ENCODE results near the gene IPO4. TPM values are rescaled to one million over a fixed set of nuclear protein-coding genes. Genes with fewer than 3 reads are reported as not detected.

Gene IPO4, protein sequence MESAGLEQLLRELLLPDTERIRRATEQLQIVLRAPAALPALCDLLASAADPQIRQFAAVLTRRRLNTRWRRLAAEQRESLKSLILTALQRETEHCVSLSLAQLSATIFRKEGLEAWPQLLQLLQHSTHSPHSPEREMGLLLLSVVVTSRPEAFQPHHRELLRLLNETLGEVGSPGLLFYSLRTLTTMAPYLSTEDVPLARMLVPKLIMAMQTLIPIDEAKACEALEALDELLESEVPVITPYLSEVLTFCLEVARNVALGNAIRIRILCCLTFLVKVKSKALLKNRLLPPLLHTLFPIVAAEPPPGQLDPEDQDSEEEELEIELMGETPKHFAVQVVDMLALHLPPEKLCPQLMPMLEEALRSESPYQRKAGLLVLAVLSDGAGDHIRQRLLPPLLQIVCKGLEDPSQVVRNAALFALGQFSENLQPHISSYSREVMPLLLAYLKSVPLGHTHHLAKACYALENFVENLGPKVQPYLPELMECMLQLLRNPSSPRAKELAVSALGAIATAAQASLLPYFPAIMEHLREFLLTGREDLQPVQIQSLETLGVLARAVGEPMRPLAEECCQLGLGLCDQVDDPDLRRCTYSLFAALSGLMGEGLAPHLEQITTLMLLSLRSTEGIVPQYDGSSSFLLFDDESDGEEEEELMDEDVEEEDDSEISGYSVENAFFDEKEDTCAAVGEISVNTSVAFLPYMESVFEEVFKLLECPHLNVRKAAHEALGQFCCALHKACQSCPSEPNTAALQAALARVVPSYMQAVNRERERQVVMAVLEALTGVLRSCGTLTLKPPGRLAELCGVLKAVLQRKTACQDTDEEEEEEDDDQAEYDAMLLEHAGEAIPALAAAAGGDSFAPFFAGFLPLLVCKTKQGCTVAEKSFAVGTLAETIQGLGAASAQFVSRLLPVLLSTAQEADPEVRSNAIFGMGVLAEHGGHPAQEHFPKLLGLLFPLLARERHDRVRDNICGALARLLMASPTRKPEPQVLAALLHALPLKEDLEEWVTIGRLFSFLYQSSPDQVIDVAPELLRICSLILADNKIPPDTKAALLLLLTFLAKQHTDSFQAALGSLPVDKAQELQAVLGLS
- total RNA-seq (10 to 100 TPM; 34.4 to 53.4 (median 39.6) TPM), total RNA-seq (0.74 to 10.5 (median 2.7) reads per million in 29 experiments)
- total RNA-seq (2013), result 28.1 TPM

DNA sequence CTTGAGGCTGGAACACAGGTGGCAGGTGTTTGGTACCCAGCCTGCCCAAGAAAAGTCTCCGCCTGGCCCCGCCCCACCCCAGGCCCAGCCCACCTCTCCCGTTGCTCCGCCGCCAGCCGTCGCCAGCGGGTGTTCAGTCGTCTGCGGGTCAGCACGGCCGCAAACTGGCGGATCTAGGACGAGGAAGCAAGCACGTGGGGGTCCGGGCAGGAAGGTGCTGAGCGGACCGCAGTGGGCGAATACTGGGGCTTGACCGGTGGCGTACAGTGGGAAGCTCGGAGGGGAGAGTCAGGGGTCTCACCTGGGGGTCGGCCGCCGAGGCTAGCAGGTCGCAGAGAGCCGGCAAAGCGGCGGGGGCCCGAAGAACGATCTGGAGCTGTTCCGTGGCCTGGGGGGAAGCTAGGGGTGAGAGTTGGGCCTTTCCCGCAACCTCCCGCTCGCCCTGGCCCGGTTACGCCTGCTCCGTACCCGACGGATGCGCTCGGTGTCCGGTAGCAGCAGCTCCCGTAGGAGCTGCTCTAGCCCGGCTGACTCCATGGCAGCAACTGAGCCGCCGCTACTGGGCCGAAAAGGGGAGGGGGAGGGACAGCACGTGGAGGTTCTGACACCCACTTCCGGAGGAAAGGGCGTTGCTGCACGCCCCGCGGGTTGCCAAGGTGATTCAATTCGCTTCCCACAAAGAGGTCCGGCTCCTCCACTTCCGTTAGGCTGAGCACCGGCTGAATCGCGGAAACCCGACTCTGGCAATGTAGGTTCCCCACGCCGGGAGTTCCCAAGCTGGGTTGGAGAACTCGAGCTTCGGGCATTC is at the start of gene IPO4:
Gene IPO4, minus strand, starts transcription at position 566 of the 808 bp plus-strand sequence. Its CDS starts 29 bp downstream, at position 537.
- ChIA-PET POLR2A (interaction anchor here (0.6 to 1.1 kb wide), 5 partner anchors 27 to 110 kb away, joined by 3 to 7 read pairs (median 4); partner anchors contain the start of genes DCAF11 (in 2 of the 2), NRL (in 2 of the 2) and IRF9 (in 1 of the 2)), CTCF (interaction anchor here (0.6 to 1.7 kb wide), 5 partner anchors 15 to 54 kb away, joined by 3 to 10 read pairs (median 3); partner anchors contain the start of genes IRF9 (in 1 of the 2), MDP1 (in 1 of the 2) and TINF2 (in 1 of the 2))
- Histone ChIP-seq H3K36me3 (ENCODE audit: control insufficient read depth in 2 of 2, extremely low read depth in 1 of 2, insufficient read depth in 1 of 2, low read length in 1 of 2) (peaks cover 22 to 58% of the 10 kb centered on the region in 2 donors), H3K27ac (ENCODE audit: low read length) (peak within 1 kb of the TSS; percentile 70), H3K27me3 (replicated peaks in 1 of 2; ENCODE audit: control insufficient read depth in 2 of 2, extremely low read depth in 1 of 2, insufficient read depth in 2 of 2, low read length in 1 of 2) (no peaks in the 10 kb centered on the region), H3K4me3 (ENCODE audit: control insufficient read depth in 1 of 2, extremely low read depth in 1 of 2, low read length in 1 of 2) (peak within 1 kb of the TSS; percentile 84 to 89), H3K9me3 (no peaks in the 10 kb centered on the region), H3K4me1 (ENCODE audit: control insufficient read depth in 1 of 2, extremely low read depth in 1 of 2, insufficient read depth in 2 of 2, low read length in 2 of 2) (peaks cover 3 to 36% of the 10 kb centered on the region in 2 experiments)
- H3K4me3 Mint-ChIP-seq, result peak within 1 kb of the TSS; percentile 86 to 89 (median 89)
- WGBS (ENCODE audit: insufficient coverage), result under 1% methylated on average over 60 of the region's 65 CpGs
- peaks cover 38 to 50% (median 40%) of the 10 kb centered on the region in 3 donors for H3K4me1 Mint-ChIP-seq
- ATAC-seq (replicated peaks in 1 of 4) (peak; percentile 91 to 95 (median 94)), DNase-seq (peak; percentile 83 to 97 (median 94))
- no peaks in the 10 kb centered on the region for H3K9me3 Mint-ChIP-seq
- H3K27me3 Mint-ChIP-seq, result no peaks in the 10 kb centered on the region
- peaks cover 29% of the 10 kb centered on the region for H3K36me3 Mint-ChIP-seq
- H3K27ac Mint-ChIP-seq, result peak within 1 kb of the TSS; percentile 89 to 94

DNA sequence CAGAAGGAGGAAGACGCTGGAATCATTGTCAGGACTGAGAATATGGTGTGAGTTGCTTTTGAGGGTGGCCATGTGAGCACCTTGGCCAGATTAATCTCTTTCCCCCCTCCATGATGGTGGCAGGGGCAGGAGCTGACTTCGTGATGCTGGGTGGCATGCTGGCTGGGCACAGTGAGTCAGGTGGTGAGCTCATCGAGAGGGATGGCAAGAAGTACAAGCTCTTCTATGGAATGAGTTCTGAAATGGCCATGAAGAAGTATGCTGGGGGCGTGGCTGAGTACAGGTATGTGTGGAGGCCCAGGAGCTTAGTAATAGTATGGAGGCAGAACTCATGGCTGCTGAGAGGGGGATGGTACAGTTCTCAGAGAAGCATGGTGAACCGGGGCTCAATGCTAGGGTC is 49.5 kb upstream of the IPO4 start:
- DNase-seq, result no peak
- H3K9me3 Mint-ChIP-seq, result no peaks in the 10 kb centered on the region

DNA sequence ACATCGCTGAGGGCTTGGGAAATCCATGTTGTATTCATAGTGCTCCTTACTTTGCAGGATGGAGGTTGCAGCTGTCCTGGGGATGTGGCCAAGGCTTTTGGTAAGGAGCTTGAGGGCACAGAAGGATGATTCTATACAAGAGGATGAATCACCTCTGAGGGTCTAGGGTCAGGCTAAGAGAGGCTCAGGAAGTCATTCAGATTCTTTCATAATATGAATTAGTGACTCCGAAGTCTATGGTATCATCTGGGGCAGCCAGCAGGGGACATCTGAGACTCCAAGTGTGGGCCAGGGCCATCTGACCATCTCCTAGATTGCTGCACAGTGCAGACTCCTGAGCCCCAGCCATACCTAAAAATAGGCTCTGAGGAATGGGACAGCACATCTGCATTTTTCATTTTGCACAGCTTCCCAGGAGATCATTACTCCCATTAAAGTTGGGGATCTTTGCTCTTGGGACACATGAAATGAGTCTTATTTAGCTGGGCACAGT is 48.9 kb upstream of the IPO4 start:
- POLR2A ChIA-PET, result interaction anchor here in 1 of 2 donors (0.6 kb wide), 1 partner anchor 205 kb away, joined by 6 read pairs; the partner anchor contains the start of gene SDR39U1
- H3K4me3 Mint-ChIP-seq, result peak overlapping the region in 1 of 3 donors; percentile 9
- H3K27ac Mint-ChIP-seq, result no peak overlapping the region
- Histone ChIP-seq H3K27ac (ENCODE audit: low read length) (no peak overlapping the region), H3K4me1 (ENCODE audit: control insufficient read depth in 1 of 2, extremely low read depth in 1 of 2, insufficient read depth in 2 of 2, low read length in 2 of 2) (peaks cover 35 to 54% of the 10 kb centered on the region in 2 experiments), H3K9me3 (no peaks in the 10 kb centered on the region), H3K36me3 (ENCODE audit: control insufficient read depth in 2 of 2, extremely low read depth in 1 of 2, insufficient read depth in 1 of 2, low read length in 1 of 2) (peaks cover 11 to 67% of the 10 kb centered on the region in 2 donors), H3K4me3 (ENCODE audit: control insufficient read depth in 1 of 2, extremely low read depth in 1 of 2, low read length in 1 of 2) (no peak overlapping the region), H3K27me3 (replicated peaks in 1 of 2; ENCODE audit: control insufficient read depth in 2 of 2, extremely low read depth in 1 of 2, insufficient read depth in 2 of 2, low read length in 1 of 2) (no peaks in the 10 kb centered on the region)
- no peaks in the 10 kb centered on the region for H3K9me3 Mint-ChIP-seq
- WGBS (ENCODE audit: insufficient coverage), result 95% methylated on average over 2 of the region's 2 CpGs
- CTCF ChIA-PET, result no interaction called here
- peaks cover 54% of the 10 kb centered on the region for H3K36me3 Mint-ChIP-seq
- ATAC-seq (replicated peaks in 1 of 4), result no peak
- DNase-seq, result no peak
- no peaks in the 10 kb centered on the region for H3K27me3 Mint-ChIP-seq
- H3K4me1 Mint-ChIP-seq, result peaks cover 79 to 86% (median 86%) of the 10 kb centered on the region in 3 donors

More for the DNA sequence above, 49.5 kb upstream of the IPO4 start:
- Mint-ChIP-seq H3K4me1 (peaks cover 80 to 85% (median 83%) of the 10 kb centered on the region in 3 donors), H3K27ac (peak overlapping the region; percentile 7 to 84), H3K4me3 (no peak overlapping the region), H3K27me3 (no peaks in the 10 kb centered on the region), H3K36me3 (peaks cover 54% of the 10 kb centered on the region)
- Histone ChIP-seq H3K27ac (ENCODE audit: low read length) (no peak overlapping the region), H3K36me3 (ENCODE audit: control insufficient read depth in 2 of 2, extremely low read depth in 1 of 2, insufficient read depth in 1 of 2, low read length in 1 of 2) (peaks cover 11 to 67% of the 10 kb centered on the region in 2 donors), H3K27me3 (replicated peaks in 1 of 2; ENCODE audit: control insufficient read depth in 2 of 2, extremely low read depth in 1 of 2, insufficient read depth in 2 of 2, low read length in 1 of 2) (no peaks in the 10 kb centered on the region), H3K4me3 (ENCODE audit: control insufficient read depth in 1 of 2, extremely low read depth in 1 of 2, low read length in 1 of 2) (no peak overlapping the region), H3K4me1 (ENCODE audit: control insufficient read depth in 1 of 2, extremely low read depth in 1 of 2, insufficient read depth in 2 of 2, low read length in 2 of 2) (peaks cover 33 to 53% of the 10 kb centered on the region in 2 experiments), H3K9me3 (no peaks in the 10 kb centered on the region)
- ChIA-PET CTCF (interaction anchor here in 1 of 2 donors (0.7 kb wide), 1 partner anchor 194 kb away, joined by 3 read pairs; no protein-coding TSS in a partner anchor), POLR2A (interaction anchor here in 1 of 2 donors (0.5 to 0.6 kb wide), 2 partner anchors 9 to 204 kb away, joined by 3 to 6 read pairs; partner anchors contain the start of gene SDR39U1)
- WGBS (ENCODE audit: insufficient coverage), result 96% methylated on average over 3 of the region's 5 CpGs
- no peak for ATAC-seq (replicated peaks in 1 of 4)

DNA sequence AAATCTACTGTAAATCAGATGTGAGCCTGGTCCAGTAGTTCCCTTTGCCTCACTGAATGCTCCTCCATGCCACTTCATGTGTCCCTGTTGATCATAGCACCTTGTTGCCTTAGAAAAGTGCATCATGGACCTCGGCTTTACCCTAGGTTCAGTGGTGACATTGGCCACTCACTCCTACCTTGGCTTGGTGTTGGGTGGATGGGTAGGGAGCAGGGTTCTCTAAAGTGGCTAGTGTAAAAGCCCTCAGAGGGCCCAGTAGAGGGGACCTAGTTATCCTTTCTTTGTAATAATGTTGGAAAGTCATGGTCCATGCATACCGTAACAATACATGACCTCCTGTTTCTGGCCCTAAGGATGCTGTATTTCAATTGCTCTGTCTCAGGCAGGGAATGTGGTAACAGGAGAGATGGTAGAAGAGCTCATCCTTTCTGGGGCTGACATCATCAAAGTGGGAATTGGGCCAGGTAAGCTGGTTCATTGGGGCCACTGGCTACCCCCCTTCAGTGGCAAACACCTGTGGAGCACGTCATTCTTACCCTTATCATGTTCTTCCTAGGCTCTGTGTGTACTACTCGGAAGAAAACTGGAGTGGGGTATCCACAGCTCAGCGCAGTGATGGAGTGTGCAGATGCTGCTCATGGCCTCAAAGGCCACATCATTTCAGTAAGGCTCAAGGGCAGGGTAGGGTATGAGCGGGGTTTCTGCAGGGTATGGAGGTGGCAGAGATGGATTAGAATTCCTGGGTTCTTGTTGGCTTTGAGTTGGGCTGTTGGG is 48.3 kb upstream of the IPO4 start:
- Histone ChIP-seq H3K27ac (ENCODE audit: low read length) (no peak overlapping the region), H3K4me1 (ENCODE audit: control insufficient read depth in 1 of 2, extremely low read depth in 1 of 2, insufficient read depth in 2 of 2, low read length in 2 of 2) (peaks cover 34 to 53% of the 10 kb centered on the region in 2 experiments), H3K4me3 (ENCODE audit: control insufficient read depth in 1 of 2, extremely low read depth in 1 of 2, low read length in 1 of 2) (no peak overlapping the region), H3K27me3 (replicated peaks in 1 of 2; ENCODE audit: control insufficient read depth in 2 of 2, extremely low read depth in 1 of 2, insufficient read depth in 2 of 2, low read length in 1 of 2) (no peaks in the 10 kb centered on the region), H3K9me3 (no peaks in the 10 kb centered on the region), H3K36me3 (ENCODE audit: control insufficient read depth in 2 of 2, extremely low read depth in 1 of 2, insufficient read depth in 1 of 2, low read length in 1 of 2) (peaks cover 11 to 67% of the 10 kb centered on the region in 2 donors)
- ChIA-PET CTCF (no interaction called here), POLR2A (interaction anchor here (0.5 to 0.6 kb wide), 2 partner anchors 46 to 122 kb away, joined by 3 to 5 read pairs; partner anchors contain the start of genes DCAF11 (in 1 of the 2) and NRL (in 1 of the 2))
- H3K4me3 Mint-ChIP-seq, result no peak overlapping the region
- H3K27ac Mint-ChIP-seq, result no peak overlapping the region
- ATAC-seq (replicated peaks in 1 of 4) (no peak), DNase-seq (no peak)
- no peaks in the 10 kb centered on the region for H3K27me3 Mint-ChIP-seq
- 100% methylated on average over 2 of the region's 6 CpGs for WGBS (ENCODE audit: insufficient coverage)
- H3K9me3 Mint-ChIP-seq, result no peaks in the 10 kb centered on the region
- H3K36me3 Mint-ChIP-seq, result peaks cover 54% of the 10 kb centered on the region
- H3K4me1 Mint-ChIP-seq, result peaks cover 74 to 84% (median 84%) of the 10 kb centered on the region in 3 donors

Measured in T-cell (primary cell).